ENCODE data around the gene COQ6. TPM values are rescaled to one million over a fixed set of nuclear protein-coding genes. Genes with fewer than 3 reads are reported as not detected.
"Not testable (repeated sequence)": the region's sequence is repeated elsewhere in the genome, so short reads cannot be mapped to it uniquely, and the experiment has no call there.

Gene COQ6
- total RNA-seq, 2 donors from 2014 or later: 28.0 to 29.6 TPM

GRCh38 chr14:73995977-73996378 is 45.9 kb downstream of the COQ6 start:
- Mint-ChIP-seq H3K36me3 (ENCODE audit: low read depth) (peaks cover 7% of the 10 kb centered on the region), H3K4me3 (no peak overlapping the region), H3K4me1 (peaks cover 2% of the 10 kb centered on the region), H3K27ac (peak overlapping the region; percentile 27), H3K27me3 (no peaks in the 10 kb centered on the region)
- ATAC-seq: no peak
- no peak for DNase-seq
- no peaks in the 10 kb centered on the region for H3K9me3 ChIP-seq (ENCODE audit: control insufficient read depth, low read length, poor library complexity, severe bottlenecking)

DNA sequence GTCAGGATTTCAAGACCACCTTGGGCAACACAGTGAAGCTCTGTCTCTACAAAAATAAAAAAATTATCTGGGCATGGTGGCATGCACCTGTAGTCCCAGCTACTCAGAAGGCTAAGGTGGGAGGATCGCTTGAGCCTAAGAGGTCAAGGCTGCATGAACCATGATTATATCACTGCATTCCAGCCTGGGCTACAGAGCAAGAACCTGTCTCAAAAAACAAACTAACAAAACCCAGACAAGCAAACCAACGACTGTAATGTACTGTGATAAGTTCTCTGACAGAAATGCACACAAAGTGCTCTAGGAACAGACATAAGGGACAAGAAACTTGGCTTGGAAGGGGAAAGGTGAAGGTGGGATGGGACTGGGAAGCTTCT is 46.6 kb downstream of the COQ6 start:
- H3K9me3 ChIP-seq (ENCODE audit: control insufficient read depth, low read length, poor library complexity, severe bottlenecking): no peaks in the 10 kb centered on the region
- ATAC-seq (no peak), DNase-seq (no peak)
- H3K36me3 Mint-ChIP-seq (ENCODE audit: low read depth): peaks cover 7% of the 10 kb centered on the region
- H3K27ac Mint-ChIP-seq: no peak overlapping the region
- H3K4me1 Mint-ChIP-seq: peaks cover 2% of the 10 kb centered on the region
- no peaks in the 10 kb centered on the region for H3K27me3 Mint-ChIP-seq
- no peak overlapping the region for H3K4me3 Mint-ChIP-seq

GRCh38 chr14:73997108-73997943 is 47.2 kb downstream of the COQ6 start:
- no peaks in the 10 kb centered on the region for H3K27me3 Mint-ChIP-seq
- ATAC-seq (no peak), DNase-seq (no peak)
- H3K36me3 Mint-ChIP-seq (ENCODE audit: low read depth): peaks cover 7% of the 10 kb centered on the region
- no peaks in the 10 kb centered on the region for H3K9me3 ChIP-seq (ENCODE audit: control insufficient read depth, low read length, poor library complexity, severe bottlenecking)
- peaks cover 2% of the 10 kb centered on the region for H3K4me1 Mint-ChIP-seq
- H3K27ac Mint-ChIP-seq: no peak overlapping the region
- H3K4me3 Mint-ChIP-seq: no peak overlapping the region

GRCh38 chr14:73997944-73998447 is 47.9 kb downstream of the COQ6 start:
- Mint-ChIP-seq H3K27ac (no peak overlapping the region), H3K36me3 (ENCODE audit: low read depth) (peaks cover 10% of the 10 kb centered on the region), H3K27me3 (no peaks in the 10 kb centered on the region), H3K4me1 (peaks cover 9% of the 10 kb centered on the region), H3K4me3 (no peak overlapping the region)
- H3K9me3 ChIP-seq (ENCODE audit: control insufficient read depth, low read length, poor library complexity, severe bottlenecking): no peaks in the 10 kb centered on the region
- ATAC-seq (no peak), DNase-seq (no peak)

DNA sequence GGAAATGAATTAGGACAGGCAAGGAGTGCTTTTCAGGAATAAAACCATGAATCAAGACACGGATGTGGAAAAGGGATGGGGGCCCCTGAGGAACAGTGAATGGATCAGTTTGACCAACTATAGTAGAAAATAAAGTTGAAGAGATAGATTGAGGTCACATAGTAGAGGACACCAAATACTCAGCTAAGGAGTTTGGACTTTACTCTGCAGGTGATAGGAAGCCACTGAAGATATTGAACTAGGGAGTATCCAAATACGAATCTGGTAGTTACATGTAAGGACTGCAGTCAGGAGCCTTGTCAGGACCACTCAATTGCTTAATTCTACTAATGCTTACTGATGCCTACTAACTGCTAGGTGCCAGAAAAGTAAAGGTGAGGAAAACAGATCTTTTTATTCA is 48.6 kb downstream of the COQ6 start:
- no peaks in the 10 kb centered on the region for H3K9me3 ChIP-seq (ENCODE audit: control insufficient read depth, low read length, poor library complexity, severe bottlenecking)
- DNase-seq (no peak), ATAC-seq (no peak)
- Mint-ChIP-seq H3K27ac (no peak overlapping the region), H3K4me3 (no peak overlapping the region), H3K36me3 (ENCODE audit: low read depth) (peaks cover 12% of the 10 kb centered on the region), H3K4me1 (peaks cover 10% of the 10 kb centered on the region), H3K27me3 (no peaks in the 10 kb centered on the region)

DNA sequence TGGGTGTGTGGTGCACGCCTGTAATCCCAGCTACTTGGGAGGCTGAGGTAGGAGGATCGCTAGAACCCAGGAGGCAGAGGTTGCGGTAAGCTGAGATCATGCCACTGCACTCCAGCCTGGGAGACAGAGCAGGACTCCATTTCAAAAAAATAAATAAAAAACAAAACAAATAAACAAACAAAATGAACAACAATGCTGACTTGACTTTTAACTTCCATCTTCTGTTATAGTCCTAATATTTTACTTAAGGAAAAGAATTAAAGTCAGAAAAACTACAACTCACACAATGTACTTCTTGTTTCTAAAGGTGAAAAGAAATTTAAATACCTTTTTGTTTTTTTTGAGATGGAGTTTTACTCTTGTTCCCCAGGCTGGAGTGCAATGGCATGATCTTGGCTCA is 55.6 kb downstream of the COQ6 start:
- not testable (repeated sequence) for H3K36me3 Mint-ChIP-seq (ENCODE audit: low read depth); ATAC-seq; H3K9me3 ChIP-seq (ENCODE audit: control insufficient read depth, low read length, poor library complexity, severe bottlenecking); H3K27me3 Mint-ChIP-seq; H3K4me3 Mint-ChIP-seq; DNase-seq; H3K4me1 Mint-ChIP-seq
- H3K27ac Mint-ChIP-seq: peak overlapping the region; percentile 6

- ATAC-seq (no peak), DNase-seq (no peak)
- no peaks in the 10 kb centered on the region for H3K27me3 Mint-ChIP-seq
- H3K4me3 Mint-ChIP-seq: no peak overlapping the region
- H3K36me3 Mint-ChIP-seq (ENCODE audit: low read depth): peaks cover 6% of the 10 kb centered on the region
- no peaks in the 10 kb centered on the region for H3K9me3 ChIP-seq (ENCODE audit: control insufficient read depth, low read length, poor library complexity, severe bottlenecking)
- peaks cover 2% of the 10 kb centered on the region for H3K4me1 Mint-ChIP-seq
- H3K27ac Mint-ChIP-seq: no peak overlapping the region
These were observed 58.9 kb downstream of the COQ6 start for GRCh38 chr14:74008843-74009499.

Other genes starting within 250 kb of the COQ6 start
- 10 to 100 TPM; 42.0 to 53.7 TPM for gene PNMA1, start 235.9 kb upstream of the COQ6 start, total RNA-seq
- gene PTGR2, start 98.5 kb upstream of the COQ6 start, total RNA-seq: 1 to 10 TPM; 1.3 to 1.4 TPM
- gene ZNF410, start 63.4 kb upstream of the COQ6 start, total RNA-seq: 10 to 100 TPM; 92.7 to 97.8 TPM
- 1 to 10 TPM; 3.3 to 3.4 TPM for gene FAM161B, start 208 bp upstream of the COQ6 start, total RNA-seq
- 1 to 10 TPM; 8.3 to 8.9 TPM for gene ENTPD5, start 69.0 kb downstream of the COQ6 start, total RNA-seq
- 1 to 10 TPM; 2.5 to 2.8 TPM for gene BBOF1, start 69.0 kb downstream of the COQ6 start, total RNA-seq
- 1 to 10 TPM; 7.8 to 8.9 TPM for gene ALDH6A1, start 134.2 kb downstream of the COQ6 start, total RNA-seq
- 10 to 100 TPM in 1 of 2 donors, 1 to 10 TPM in 1; 7.6 to 10.5 TPM for gene LIN52, start 134.7 kb downstream of the COQ6 start, total RNA-seq

Data from T-helper 17 cell (primary cell).